ENCODE results near the gene ALPP.

The ALPP gene

GRCh38 chr2:232431705-232432590, 53.4 kb downstream of the ALPP start:
- no peak for DNase-seq

All from activated CD8-positive, alpha-beta memory T cell treated with anti-CD3 and anti-CD28 coated beads for 24 hours (primary cell).